Measurements from ENCODE around the gene KLHL2. TPM values are rescaled to one million over a fixed set of nuclear protein-coding genes. Genes with fewer than 3 reads are reported as not detected.
"Not testable (repeated sequence)": the region's sequence is repeated elsewhere in the genome, so short reads cannot be mapped to it uniquely, and the experiment has no call there.

Gene KLHL2
- total RNA-seq, 2 donors from 2014 or later = 9.1 to 17.1 TPM

DNA sequence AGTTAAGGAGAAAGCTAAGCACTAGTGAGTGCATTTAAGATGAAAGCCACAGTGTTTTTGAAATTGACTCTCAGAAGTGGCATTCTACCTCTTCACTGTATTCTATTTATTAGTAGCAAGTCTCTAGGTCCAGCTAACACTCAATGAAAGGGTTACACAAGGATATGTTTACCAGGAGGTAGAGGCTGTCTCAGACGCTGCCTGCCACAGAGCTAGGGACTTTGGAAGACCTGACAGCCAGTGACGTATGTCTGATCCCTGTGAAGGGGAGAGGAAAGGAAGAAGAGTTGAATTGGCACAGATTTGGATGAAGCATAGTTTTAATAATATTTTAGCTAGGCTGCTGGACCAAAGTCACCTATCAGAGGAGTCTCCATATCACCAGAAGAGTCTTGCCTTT is 36.5 kb upstream of the KLHL2 start:
- Histone ChIP-seq H3K4me3 (no peak overlapping the region), H3K4me1 (no peaks in the 10 kb centered on the region), H3K27me3 (no peaks in the 10 kb centered on the region), H3K36me3 (replicated peaks in 1 of 2; ENCODE audit: insufficient read depth in 1 of 2, low read depth in 2 of 2) (no peaks in the 10 kb centered on the region), H3K27ac (no peak overlapping the region), H3K9me3 (no peaks in the 10 kb centered on the region)
- ATAC-seq (no peak), DNase-seq (no peak)
- TF ChIP-seq, protein P1, sequence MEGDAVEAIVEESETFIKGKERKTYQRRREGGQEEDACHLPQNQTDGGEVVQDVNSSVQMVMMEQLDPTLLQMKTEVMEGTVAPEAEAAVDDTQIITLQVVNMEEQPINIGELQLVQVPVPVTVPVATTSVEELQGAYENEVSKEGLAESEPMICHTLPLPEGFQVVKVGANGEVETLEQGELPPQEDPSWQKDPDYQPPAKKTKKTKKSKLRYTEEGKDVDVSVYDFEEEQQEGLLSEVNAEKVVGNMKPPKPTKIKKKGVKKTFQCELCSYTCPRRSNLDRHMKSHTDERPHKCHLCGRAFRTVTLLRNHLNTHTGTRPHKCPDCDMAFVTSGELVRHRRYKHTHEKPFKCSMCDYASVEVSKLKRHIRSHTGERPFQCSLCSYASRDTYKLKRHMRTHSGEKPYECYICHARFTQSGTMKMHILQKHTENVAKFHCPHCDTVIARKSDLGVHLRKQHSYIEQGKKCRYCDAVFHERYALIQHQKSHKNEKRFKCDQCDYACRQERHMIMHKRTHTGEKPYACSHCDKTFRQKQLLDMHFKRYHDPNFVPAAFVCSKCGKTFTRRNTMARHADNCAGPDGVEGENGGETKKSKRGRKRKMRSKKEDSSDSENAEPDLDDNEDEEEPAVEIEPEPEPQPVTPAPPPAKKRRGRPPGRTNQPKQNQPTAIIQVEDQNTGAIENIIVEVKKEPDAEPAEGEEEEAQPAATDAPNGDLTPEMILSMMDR (IDR thresholded peaks at IDR 0.05) = no peak
- TF ChIP-seq POLR2A (IDR thresholded peaks at IDR 0.05) = no peak
- 43 to 49% methylated on average over 2 of the region's 2 CpGs for WGBS, 2 donors
- intact Hi-C loops (cut with DNase I) = no loop called here

DNA sequence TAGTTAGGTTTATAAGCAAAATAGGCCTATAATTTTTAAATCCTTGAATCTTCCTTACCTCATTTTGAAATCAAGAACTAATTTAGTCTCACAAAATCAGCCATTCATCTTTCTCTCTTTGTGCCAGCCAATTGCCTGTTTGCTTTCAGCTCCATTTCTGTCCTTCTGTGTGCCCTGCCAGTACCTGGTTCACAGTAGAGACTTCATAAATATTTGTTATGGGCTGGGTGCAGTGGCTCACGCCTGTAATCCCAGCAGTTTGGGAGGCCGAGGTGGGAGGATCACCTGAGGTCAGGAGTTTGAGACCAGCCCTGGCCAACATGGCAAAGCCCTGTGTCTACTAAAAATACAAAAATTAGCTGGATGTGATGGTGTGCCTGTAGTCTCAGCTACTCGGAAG is 31.9 kb upstream of the KLHL2 start:
- ATAC-seq; H3K27me3 ChIP-seq; intact Hi-C loops (cut with DNase I); H3K4me3 ChIP-seq; H3K36me3 ChIP-seq (replicated peaks in 1 of 2; ENCODE audit: insufficient read depth in 1 of 2, low read depth in 2 of 2); H3K9me3 ChIP-seq; H3K27ac ChIP-seq; H3K4me1 ChIP-seq; DNase-seq: not testable (repeated sequence)
- WGBS, 2 donors = 84 to 85% methylated on average over 3 of the region's 3 CpGs

DNA sequence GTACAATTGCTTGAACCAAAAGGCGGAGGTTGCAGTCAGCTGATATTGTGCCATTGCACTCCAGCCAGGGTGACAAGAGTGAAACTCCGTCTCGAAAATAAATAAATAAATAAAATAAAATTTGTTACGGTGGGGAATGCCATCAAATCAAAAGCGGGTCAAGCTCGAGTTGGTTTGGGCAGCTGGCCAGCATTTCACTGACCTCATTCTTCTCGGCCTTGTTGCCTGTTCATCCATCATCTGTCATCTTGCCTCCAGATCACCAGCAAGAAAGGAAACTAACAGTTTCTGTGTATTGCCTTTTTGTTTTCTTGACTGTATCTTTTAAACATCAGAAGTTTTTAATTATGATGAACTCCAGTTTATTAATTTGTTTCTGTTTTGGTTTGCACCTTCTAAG is 31.5 kb upstream of the KLHL2 start:
- intact Hi-C loops (cut with DNase I) = no loop called here
- Histone ChIP-seq H3K4me3 (no peak overlapping the region), H3K9me3 (no peaks in the 10 kb centered on the region), H3K4me1 (no peaks in the 10 kb centered on the region), H3K36me3 (replicated peaks in 1 of 2; ENCODE audit: insufficient read depth in 1 of 2, low read depth in 2 of 2) (no peaks in the 10 kb centered on the region), H3K27ac (no peak overlapping the region), H3K27me3 (no peaks in the 10 kb centered on the region)
- ATAC-seq (no peak), DNase-seq (peak in 3 of 4 donors; percentile 12 to 34 (median 24))
- TF ChIP-seq POLR2A (IDR thresholded peaks at IDR 0.05) = no peak
- TF ChIP-seq, protein P1 (IDR thresholded peaks at IDR 0.05) = no peak
- 37 to 49% methylated on average over 7 of the region's 7 CpGs for WGBS, 2 donors

DNA sequence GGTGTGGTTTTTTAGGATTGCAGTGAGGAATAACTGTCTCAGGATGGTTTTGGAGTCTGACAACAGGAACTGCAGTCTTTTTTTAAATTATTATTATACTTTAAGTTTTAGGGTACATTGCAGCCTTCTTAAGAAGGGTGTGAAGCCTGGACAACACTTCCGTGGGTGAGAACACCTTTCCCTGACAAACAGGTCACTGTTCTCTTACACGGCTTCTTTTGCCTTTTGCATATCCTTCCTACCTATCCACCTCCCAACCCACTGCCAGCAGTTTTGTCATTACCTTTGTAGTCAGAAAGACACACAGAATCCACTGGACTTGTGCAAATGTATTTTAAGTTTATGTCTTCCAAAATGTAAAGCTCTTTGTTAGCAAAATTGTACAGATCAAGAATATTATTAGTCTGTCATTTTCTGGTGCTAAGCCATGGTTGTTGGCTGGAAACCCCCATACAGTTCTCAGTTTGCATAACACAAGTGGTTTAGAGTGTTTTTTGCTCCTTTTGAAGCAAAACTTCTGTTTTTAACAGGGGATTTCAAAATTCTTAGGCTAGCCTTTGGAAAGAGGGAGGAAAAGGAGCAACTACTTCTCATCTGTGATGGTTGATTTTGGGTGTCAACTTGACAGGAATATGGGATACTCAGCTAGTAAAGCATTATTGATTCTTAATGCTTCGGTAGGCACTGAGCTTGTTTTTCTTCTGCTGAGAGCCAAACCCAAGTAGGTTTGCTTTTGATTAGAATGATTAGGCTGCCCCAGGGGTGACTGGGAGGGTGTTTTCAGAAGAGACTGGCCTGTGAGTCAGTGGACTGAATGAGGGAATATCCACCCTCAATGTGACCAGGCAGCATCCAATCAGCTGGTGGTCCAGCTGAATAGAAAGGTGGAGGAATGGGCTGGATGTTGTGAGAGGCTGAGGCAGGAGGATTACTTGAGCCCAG is 29.4 kb upstream of the KLHL2 start:
- TF ChIP-seq, protein P1 (IDR thresholded peaks at IDR 0.05) = no peak
- no peak for TF ChIP-seq POLR2A (IDR thresholded peaks at IDR 0.05)
- WGBS, 2 donors = 47 to 52% methylated on average over 3 of the region's 3 CpGs
- no peak overlapping the region for H3K27ac ChIP-seq
- intact Hi-C loops (cut with DNase I) = no loop called here
- no peaks in the 10 kb centered on the region for H3K9me3 ChIP-seq
- ATAC-seq (no peak), DNase-seq (no peak)
- no peaks in the 10 kb centered on the region for H3K4me1 ChIP-seq
- H3K27me3 ChIP-seq = no peaks in the 10 kb centered on the region
- H3K36me3 ChIP-seq (replicated peaks in 1 of 2; ENCODE audit: insufficient read depth in 1 of 2, low read depth in 2 of 2) = no peaks in the 10 kb centered on the region
- H3K4me3 ChIP-seq = no peak overlapping the region

DNA sequence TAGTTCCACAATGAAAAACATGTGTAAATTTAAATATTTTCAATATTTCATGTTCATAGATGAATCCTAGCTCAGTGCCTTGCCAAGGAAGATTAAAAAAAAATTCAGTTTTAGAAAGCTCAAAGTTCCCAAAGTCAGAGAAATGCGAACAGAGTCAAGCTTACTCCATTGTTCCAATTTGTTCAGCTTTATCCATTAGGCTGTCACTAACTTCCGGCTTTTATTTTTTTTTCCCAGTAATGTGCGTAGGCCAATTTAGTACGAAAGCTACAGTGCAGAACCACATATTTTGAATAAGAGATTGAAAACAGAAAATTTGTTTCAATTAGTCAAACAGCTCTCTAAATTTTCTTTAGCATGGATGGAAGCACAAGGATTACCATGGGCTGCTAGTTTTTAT is 23.1 kb upstream of the KLHL2 start:
- ATAC-seq (no peak), DNase-seq (no peak)
- intact Hi-C loops (cut with DNase I) = no loop called here
- H3K27me3 ChIP-seq = no peaks in the 10 kb centered on the region
- H3K36me3 ChIP-seq (replicated peaks in 1 of 2; ENCODE audit: insufficient read depth in 1 of 2, low read depth in 2 of 2) = no peaks in the 10 kb centered on the region
- H3K9me3 ChIP-seq = no peaks in the 10 kb centered on the region
- no peak overlapping the region for H3K4me3 ChIP-seq
- no peaks in the 10 kb centered on the region for H3K4me1 ChIP-seq
- no peak overlapping the region for H3K27ac ChIP-seq
- WGBS, 2 donors = 80% methylated on average over 4 of the region's 4 CpGs
- TF ChIP-seq, protein P1 (IDR thresholded peaks at IDR 0.05) = no peak
- TF ChIP-seq POLR2A (IDR thresholded peaks at IDR 0.05) = no peak

DNA sequence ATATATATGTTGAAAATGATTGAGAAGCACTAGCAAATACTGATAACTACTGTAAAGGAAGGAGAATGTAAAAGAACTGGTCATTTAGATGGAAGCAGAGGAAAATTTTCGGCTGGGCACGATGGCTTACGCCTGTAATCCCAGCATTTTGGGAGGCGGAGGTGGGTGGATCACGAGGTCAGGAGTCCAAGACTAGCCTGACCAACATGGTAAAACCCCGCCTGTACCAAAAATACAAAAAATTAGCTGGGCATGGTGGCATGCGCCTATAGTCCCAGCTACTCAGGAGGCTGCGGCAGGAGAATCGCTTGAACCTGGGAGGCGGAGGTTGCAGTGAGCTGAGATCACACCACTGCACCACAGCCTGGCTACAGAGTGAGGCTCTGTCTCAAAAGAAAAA is 22.4 kb upstream of the KLHL2 start:
- H3K36me3 ChIP-seq (replicated peaks in 1 of 2; ENCODE audit: insufficient read depth in 1 of 2, low read depth in 2 of 2); intact Hi-C loops (cut with DNase I); H3K27me3 ChIP-seq; DNase-seq; H3K4me1 ChIP-seq; H3K9me3 ChIP-seq; H3K4me3 ChIP-seq; H3K27ac ChIP-seq; ATAC-seq: not testable (repeated sequence)
- WGBS, 2 donors = 89 to 94% methylated on average over 10 of the region's 10 CpGs

All from body of pancreas (tissue), 4 donors.